ENCODE data around the gene CMSS1.

CMSS1 gene

GRCh38 chr3:99915906-99916432 is 98.3 kb downstream of the CMSS1 start:
- H3K4me3 ChIP-seq (replicated peaks; ENCODE audit: low read depth, low read length) = no peak overlapping the region
- TF ChIP-seq CTCF (IDR thresholded peaks at IDR 0.05; ENCODE audit: low read depth, low read length, missing control alignments) = no peak
- no peak for DNase-seq (ENCODE audit: extremely low read depth, low read depth)

- no peak overlapping the region for H3K4me3 ChIP-seq (replicated peaks; ENCODE audit: low read depth, low read length)
- TF ChIP-seq CTCF (IDR thresholded peaks at IDR 0.05; ENCODE audit: low read depth, low read length, missing control alignments) = no peak
- no peak for DNase-seq (ENCODE audit: extremely low read depth, low read depth)
These were observed 101.1 kb downstream of the CMSS1 start for GRCh38 chr3:99918715-99919114.

DNA sequence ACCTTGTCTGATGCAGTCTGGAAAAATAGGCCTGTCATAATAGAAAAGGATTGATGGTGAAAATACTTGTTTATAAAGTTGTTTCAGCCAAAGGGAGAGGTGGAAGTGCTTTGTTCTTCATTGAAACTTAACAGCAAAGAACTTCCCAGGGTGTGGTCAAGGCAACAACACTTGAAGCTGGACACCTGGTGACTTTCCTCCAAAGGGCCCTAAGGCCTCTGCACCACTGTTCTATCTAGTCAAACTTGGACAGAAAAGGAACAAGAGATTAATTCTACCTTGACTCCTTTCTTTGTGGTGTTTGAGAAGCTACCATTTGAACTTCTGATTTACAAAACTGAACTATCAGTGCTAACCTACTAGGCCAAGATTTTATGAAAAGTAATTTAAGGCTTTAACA is 102.0 kb downstream of the CMSS1 start:
- TF ChIP-seq CTCF (IDR thresholded peaks at IDR 0.05; ENCODE audit: low read depth, low read length, missing control alignments) = no peak
- no peak for DNase-seq (ENCODE audit: extremely low read depth, low read depth)
- no peak overlapping the region for H3K4me3 ChIP-seq (replicated peaks; ENCODE audit: low read depth, low read length)

DNA sequence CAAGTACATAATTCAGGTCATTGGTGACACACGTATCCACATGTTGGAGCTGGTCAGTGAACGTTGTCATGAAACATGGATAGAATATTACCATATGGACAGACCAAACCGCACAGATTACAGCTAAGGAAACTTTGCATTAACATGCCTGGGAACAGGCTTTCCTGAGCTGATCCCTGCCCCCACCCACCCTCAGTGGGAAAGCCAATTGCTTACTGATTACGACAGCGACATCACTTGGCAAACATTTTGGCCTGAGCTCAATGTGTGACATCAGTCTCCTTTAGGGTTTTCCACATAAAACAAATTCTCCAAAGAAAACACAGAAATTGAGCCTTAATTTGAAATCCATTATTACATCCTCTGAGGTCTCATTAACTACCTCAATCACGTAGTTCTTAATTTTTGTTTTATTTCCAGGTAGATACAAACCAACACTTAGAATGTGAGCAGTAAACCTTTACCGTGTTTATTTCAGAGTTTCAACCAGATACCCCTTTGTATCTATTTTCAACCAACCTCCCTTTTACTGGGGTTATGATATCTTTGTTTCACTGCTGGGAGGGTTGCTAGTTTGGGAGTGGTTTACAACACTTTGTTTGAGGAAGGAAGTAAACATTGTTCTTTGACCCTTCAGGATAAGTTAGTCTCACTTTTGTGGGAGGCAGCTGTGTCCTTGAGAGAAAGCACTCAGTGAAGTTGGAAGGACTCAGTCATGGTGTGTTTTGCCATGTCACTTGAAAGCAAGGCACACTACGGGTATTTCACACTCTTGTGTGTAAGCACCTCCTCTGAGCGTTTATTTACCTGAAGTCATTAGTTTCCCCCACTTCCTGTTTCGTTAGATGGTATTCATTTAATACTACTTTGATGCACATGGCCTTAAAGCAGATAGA is 103.1 kb downstream of the CMSS1 start:
- no peak for DNase-seq (ENCODE audit: extremely low read depth, low read depth)
- H3K4me3 ChIP-seq (replicated peaks; ENCODE audit: low read depth, low read length) = no peak overlapping the region
- no peak for TF ChIP-seq CTCF (IDR thresholded peaks at IDR 0.05; ENCODE audit: low read depth, low read length, missing control alignments)

GRCh38 chr3:99921377-99921695 is 103.7 kb downstream of the CMSS1 start:
- H3K4me3 ChIP-seq (replicated peaks; ENCODE audit: low read depth, low read length) = no peak overlapping the region
- TF ChIP-seq CTCF (IDR thresholded peaks at IDR 0.05; ENCODE audit: low read depth, low read length, missing control alignments) = no peak
- no peak for DNase-seq (ENCODE audit: extremely low read depth, low read depth)

- no peak overlapping the region for H3K4me3 ChIP-seq (replicated peaks; ENCODE audit: low read depth, low read length)
- TF ChIP-seq CTCF (IDR thresholded peaks at IDR 0.05; ENCODE audit: low read depth, low read length, missing control alignments) = no peak
- DNase-seq (ENCODE audit: extremely low read depth, low read depth) = no peak
These were observed 104.3 kb downstream of the CMSS1 start for GRCh38 chr3:99921986-99922385.
